HG03378 (cell line): ENCODE data around the gene CABCOCO1.

Experiments used
- ATAC-seq: cut with Tn5 transposase; IDR thresholded peaks from one replicate; pipeline ENCODE4 v1.9.1; 2021; ENCODE audit warnings: mild to moderate bottlenecking, moderate library complexity; ENCODE audit not compliant: unreplicated experiment

CABCOCO1 gene

GRCh38 chr10:61752111-61753011 is 89.6 kb downstream of the CABCOCO1 start:
- ATAC-seq: peak; percentile 66

- ATAC-seq: no peak
Measured at GRCh38 chr10:61753453-61753852, 90.7 kb downstream of the CABCOCO1 start.

DNA sequence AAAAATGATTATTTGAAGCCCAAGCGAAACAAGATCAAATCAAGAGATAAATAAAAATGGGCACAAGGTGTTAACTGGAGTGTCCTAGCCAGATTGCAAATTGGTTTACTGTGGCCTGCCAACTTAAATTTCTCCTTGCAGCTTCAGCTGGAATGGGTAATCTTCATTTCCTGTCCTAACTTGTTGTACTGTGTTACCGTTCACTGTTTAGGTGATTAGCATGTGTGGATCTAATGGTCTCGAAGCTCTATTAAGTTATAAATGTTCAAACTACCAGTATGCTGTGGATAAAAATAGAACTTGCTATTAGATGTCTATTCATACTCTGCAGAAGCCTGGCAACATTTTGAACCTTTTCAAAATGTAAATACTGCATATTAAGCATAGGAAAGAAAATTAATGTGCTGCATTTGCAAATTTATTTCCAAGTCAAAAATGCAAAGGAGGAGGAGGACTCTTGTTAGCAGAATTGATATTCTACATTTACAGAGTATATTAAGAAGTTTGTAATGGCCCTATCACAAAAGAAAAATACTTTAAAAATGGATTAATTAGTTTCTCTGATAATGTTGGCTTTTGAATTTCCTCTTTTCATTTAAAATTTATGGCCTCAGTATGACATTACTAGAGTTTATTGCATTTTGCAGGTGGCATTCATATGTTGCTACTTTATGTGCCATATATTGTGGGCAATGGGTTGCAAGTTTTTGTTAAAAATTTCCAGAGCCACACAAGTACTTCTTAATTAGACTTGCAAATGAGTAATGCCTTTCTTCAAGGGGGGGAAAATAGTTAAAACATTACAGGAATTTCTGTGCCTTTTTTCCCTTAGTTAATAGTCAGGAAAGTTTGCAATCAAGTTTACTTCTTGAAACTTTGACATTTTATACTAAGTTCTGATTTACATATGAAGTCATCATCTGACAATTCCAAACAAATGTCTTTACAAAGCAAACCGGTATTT is 92.1 kb downstream of the CABCOCO1 start:
- no peak for ATAC-seq

- ATAC-seq: no peak
Measured at GRCh38 chr10:61757001-61757400, 94.3 kb downstream of the CABCOCO1 start.

DNA sequence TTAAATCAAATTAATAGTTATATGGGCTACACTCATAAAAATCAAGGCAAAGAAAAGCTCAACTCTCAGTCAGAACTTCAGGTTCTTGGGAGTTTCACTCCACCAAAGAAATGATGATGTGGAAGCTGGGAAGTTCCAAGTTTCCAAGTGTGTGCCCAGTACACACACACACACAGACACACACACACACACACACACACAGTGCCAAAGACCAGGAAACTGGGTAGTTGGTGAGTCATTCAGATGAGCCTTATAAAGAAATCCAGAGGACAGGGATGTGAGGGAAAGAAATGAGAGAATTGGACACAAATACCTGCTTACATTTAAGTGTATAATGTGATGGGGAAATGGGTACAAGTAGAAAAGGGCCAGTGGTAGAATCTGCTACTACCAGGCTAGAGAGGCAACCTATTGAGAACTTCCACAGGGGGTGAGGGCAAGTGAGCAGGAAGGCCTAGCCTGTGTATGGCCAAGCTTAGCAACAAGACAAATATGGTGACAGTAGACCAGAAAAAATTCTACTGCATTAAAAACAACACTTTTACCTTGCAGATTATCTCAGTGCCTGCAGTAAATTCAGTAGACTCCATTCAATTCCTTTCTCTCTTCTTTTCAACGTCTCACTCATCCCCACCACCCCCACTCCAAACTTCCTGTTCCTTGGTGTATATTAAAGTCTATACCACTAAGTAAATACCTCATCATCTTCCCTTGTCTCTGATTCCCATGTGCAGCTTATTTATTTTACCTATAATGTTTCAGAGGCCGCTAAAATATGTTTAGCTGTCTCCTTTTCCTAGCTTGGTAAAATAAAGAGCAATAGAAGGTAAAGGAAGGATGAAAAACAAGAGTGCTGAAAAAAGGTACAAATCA is 95.0 kb downstream of the CABCOCO1 start:
- no peak for ATAC-seq

DNA sequence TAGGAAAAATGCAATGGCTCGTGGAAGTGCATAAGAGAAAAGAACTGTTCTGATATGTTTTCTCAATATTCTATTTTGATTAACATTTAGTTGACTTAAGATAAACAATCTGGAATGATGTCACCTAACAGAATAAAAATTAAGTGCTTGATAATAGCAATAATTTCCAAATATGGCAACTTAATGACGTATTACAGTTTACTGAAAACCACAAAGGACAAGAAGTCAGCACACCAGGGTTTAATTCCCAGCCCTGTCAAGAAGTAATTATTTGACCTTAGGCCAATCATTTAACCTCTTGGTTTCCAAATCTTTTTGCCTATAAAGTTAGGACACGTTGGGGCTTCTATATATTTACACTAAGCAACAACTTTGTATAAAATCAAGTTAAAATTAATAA is 95.7 kb downstream of the CABCOCO1 start:
- no peak for ATAC-seq

- ATAC-seq: no peak
Measured at GRCh38 chr10:61759751-61760150, 97.0 kb downstream of the CABCOCO1 start.

DNA sequence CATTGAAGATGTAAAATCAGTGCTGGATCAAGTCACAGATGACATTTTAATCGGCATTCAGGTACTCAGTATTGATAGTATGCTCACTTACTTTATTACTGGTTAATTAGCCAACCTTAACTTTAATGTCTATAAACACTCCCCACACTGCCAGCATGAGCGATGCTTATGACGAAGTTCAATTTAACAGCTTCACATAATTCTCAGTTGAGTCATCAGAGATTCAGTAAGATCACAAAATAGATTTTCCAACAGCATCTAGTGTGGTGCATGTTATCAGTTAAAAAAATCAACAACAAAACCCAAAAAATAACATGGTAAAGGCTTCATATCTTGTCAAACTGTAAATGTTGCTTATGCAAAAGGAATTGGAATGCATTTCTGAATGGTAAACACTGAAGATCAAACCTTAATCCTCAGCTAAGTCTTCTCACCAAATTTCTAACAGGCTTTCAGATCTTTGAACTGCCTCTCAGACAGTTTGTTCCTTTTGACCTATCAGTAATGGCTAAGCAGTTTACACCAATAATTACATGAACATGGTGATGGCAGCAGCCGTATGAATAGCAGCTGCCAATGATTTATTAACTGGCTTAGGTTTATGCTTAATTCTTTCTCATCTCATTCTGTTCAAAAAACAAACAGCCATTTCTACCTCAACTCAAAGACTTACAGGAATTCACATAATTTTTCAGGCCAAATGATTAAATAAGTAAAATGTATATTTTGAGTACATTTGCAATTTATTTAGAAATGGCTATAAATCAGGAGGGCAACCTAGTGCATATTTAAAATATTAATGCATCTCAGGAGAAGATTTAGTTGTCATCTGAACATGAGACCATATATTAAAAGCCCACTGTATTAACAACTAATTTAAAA is 98.5 kb downstream of the CABCOCO1 start:
- ATAC-seq: no peak

DNA sequence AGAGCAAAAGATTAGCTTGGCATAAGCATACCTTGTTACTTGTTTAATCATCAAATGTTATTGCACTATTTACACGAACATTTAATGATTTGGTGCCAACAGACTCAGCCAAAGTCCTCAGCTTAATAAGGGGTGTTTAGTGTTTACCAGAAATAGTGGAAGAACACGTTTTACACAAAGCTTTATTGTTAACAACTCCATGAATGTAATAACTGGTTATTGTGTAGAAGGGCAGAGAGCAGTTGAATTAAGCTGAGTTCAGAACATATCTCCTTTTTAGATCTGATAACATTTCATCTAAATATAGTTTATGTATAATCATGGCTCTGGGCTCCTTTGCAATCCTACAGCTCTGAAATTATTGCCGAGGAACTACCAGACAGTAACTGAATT is 99.1 kb downstream of the CABCOCO1 start:
- no peak for ATAC-seq

- ATAC-seq: no peak
Measured at GRCh38 chr10:61763778-61764177, 101.0 kb downstream of the CABCOCO1 start.

GRCh38 chr10:61764486-61764885 is 101.8 kb downstream of the CABCOCO1 start:
- ATAC-seq: no peak

GRCh38 chr10:61765176-61766087 is 102.7 kb downstream of the CABCOCO1 start:
- no peak for ATAC-seq

GRCh38 chr10:61766927-61767326 is 104.2 kb downstream of the CABCOCO1 start:
- no peak for ATAC-seq

- ATAC-seq: no peak
Measured at GRCh38 chr10:61774031-61774430, 111.3 kb downstream of the CABCOCO1 start.

GRCh38 chr10:61775111-61775510 is 112.4 kb downstream of the CABCOCO1 start:
- no peak for ATAC-seq

GRCh38 chr10:61776615-61777266 is 114.0 kb downstream of the CABCOCO1 start:
- no peak for ATAC-seq

DNA sequence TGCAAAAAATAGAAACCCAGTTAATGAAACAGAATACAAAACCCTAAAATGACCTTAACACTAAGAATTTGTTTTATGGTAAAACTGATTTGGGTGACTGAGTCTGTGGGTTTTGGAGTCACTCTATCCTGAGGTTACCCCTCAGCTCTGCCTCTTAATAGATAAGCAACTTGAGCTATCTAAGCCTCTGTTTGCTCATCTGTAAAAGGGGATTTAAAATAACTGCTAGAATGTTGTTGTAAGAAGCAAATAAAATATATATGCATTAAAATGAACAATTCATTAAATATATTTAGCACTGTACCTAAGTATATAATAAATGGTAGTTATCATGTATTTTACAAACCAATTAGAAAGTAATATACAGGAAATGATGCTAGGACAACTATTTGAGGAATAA is 115.4 kb downstream of the CABCOCO1 start:
- no peak for ATAC-seq

- ATAC-seq: no peak
Measured at GRCh38 chr10:61779276-61779675, 116.5 kb downstream of the CABCOCO1 start.
